DOHH2 (cell line): ENCODE data around the gene SRBD1.

Source experiments
- H3F3A ChIP-seq: fragments of 200-600 bp; sonication (generic), shearing (Covaris generic); 2 replicates; pipeline ENCODE4 v1.6.0; 2016; ENCODE audit warnings: antibody characterized with exemption, mild to moderate bottlenecking; ENCODE audit not compliant: control insufficient read depth, insufficient read depth
- H3K27ac ChIP-seq: fragments of 200-600 bp; sonication (generic); 2 replicates; pipeline ENCODE4 v1.5.1; 2014; ENCODE audit warnings: low read depth, mild to moderate bottlenecking, low read length, moderate library complexity
- H3K27me3 ChIP-seq: fragments of 200-600 bp; sonication (generic); 2 replicates; pipeline ENCODE4 v1.6.1; 2014; ENCODE audit warnings: mild to moderate bottlenecking, low read length, mixed read lengths; ENCODE audit not compliant: control insufficient read depth
- H3K36me3 ChIP-seq: fragments of 200-600 bp; sonication (generic); 2 replicates; pipeline ENCODE4 v1.6.1; 2014; ENCODE audit warnings: mild to moderate bottlenecking, low read length, moderate library complexity, mixed read lengths; ENCODE audit not compliant: control insufficient read depth
- H3K4me1 ChIP-seq: fragments of 200-600 bp; sonication (generic); 2 replicates; pipeline ENCODE4 v1.6.1; 2014; ENCODE audit warnings: mild to moderate bottlenecking, low read length, mixed read lengths; ENCODE audit not compliant: control insufficient read depth
- H3K4me2 ChIP-seq: fragments of 200-600 bp; sonication (generic); 2 replicates; pipeline ENCODE4 v1.6.0; 2014; ENCODE audit warnings: mild to moderate bottlenecking, low read length, moderate library complexity
- H3K4me3 ChIP-seq: fragments of 200-600 bp; sonication (generic); 2 replicates; pipeline ENCODE4 v1.5.1; 2014; ENCODE audit warnings: mild to moderate bottlenecking, low read length, mixed read lengths
- H3K79me2 ChIP-seq: fragments of 200-600 bp; sonication (generic); 2 replicates; pipeline ENCODE4 v1.6.1; 2014; ENCODE audit warnings: mild to moderate bottlenecking, low read length, mixed read lengths; ENCODE audit not compliant: control insufficient read depth
- H3K9me2 ChIP-seq: fragments of 200-600 bp; sonication (generic); replicated peaks from 2 replicates; pipeline ENCODE4 v1.6.1; 2014; ENCODE audit warnings: mild to moderate bottlenecking, low read length, mixed read lengths; ENCODE audit not compliant: control insufficient read depth
- H3K9me3 ChIP-seq: fragments of 200-600 bp; sonication (generic); 2 replicates; pipeline ENCODE4 v1.6.1; 2014; ENCODE audit warnings: antibody characterized with exemption, low read length, mixed read lengths; ENCODE audit not compliant: control insufficient read depth, insufficient read depth
- H4K20me1 ChIP-seq: fragments of 200-600 bp; sonication (generic); 2 replicates; pipeline ENCODE4 v1.6.0; 2014; ENCODE audit warnings: low read depth, mild to moderate bottlenecking, antibody characterized with exemption, low read length, moderate library complexity; ENCODE audit not compliant: control insufficient read depth, insufficient read depth
- EZH2phosphoT487 ChIP-seq: fragments of 200-600 bp; sonication (generic); IDR thresholded peaks from 2 replicates; pipeline ENCODE4 v1.6.1; 2017; ENCODE audit warnings: borderline replicate concordance, mild to moderate bottlenecking, antibody characterized with exemption, low read length, moderate library complexity, mixed read lengths
- TF ChIP-seq, protein P1 (sequence below): fragments of 200-600 bp; sonication (generic); IDR thresholded peaks from one replicate; pipeline ENCODE4 v1.5.1; 2014; ENCODE audit warnings: antibody characterized with exemption, mild to moderate bottlenecking, low read depth, low read length; ENCODE audit not compliant: poor library complexity, severe bottlenecking

The SRBD1 gene

GRCh38 chr2:45612285-45612684, 1.2 kb upstream of the SRBD1 start:
- no peaks in the 10 kb centered on the region for H4K20me1 ChIP-seq
- peaks cover 24% of the 10 kb centered on the region for H3K4me1 ChIP-seq
- H3K36me3 ChIP-seq, result no peaks in the 10 kb centered on the region
- TF ChIP-seq EZH2phosphoT487, result no peak
- TF ChIP-seq, protein P1, sequence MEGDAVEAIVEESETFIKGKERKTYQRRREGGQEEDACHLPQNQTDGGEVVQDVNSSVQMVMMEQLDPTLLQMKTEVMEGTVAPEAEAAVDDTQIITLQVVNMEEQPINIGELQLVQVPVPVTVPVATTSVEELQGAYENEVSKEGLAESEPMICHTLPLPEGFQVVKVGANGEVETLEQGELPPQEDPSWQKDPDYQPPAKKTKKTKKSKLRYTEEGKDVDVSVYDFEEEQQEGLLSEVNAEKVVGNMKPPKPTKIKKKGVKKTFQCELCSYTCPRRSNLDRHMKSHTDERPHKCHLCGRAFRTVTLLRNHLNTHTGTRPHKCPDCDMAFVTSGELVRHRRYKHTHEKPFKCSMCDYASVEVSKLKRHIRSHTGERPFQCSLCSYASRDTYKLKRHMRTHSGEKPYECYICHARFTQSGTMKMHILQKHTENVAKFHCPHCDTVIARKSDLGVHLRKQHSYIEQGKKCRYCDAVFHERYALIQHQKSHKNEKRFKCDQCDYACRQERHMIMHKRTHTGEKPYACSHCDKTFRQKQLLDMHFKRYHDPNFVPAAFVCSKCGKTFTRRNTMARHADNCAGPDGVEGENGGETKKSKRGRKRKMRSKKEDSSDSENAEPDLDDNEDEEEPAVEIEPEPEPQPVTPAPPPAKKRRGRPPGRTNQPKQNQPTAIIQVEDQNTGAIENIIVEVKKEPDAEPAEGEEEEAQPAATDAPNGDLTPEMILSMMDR, result no peak
- no peaks in the 10 kb centered on the region for H3K9me3 ChIP-seq
- H3F3A ChIP-seq, result peaks cover 7% of the 10 kb centered on the region
- H3K9me2 ChIP-seq, result no peaks in the 10 kb centered on the region
- no peaks in the 10 kb centered on the region for H3K27me3 ChIP-seq
- no peak overlapping the region for H3K27ac ChIP-seq
- no peak overlapping the region for H3K4me3 ChIP-seq
- H3K4me2 ChIP-seq, result no peak overlapping the region
- peaks cover 29% of the 10 kb centered on the region for H3K79me2 ChIP-seq

GRCh38 chr2:45610281-45611019, 617 bp downstream of the SRBD1 start:
- no peaks in the 10 kb centered on the region for H4K20me1 ChIP-seq
- H3K79me2 ChIP-seq, result peaks cover 32% of the 10 kb centered on the region
- H3K27ac ChIP-seq, result peak overlapping the region; percentile 67
- peaks cover 7% of the 10 kb centered on the region for H3F3A ChIP-seq
- H3K4me3 ChIP-seq, result peak overlapping the region; percentile 94
- H3K9me2 ChIP-seq, result no peaks in the 10 kb centered on the region
- peak overlapping the region; percentile 94 for H3K4me2 ChIP-seq
- TF ChIP-seq EZH2phosphoT487, result no peak
- TF ChIP-seq, protein P1, result peak; percentile 43
- H3K27me3 ChIP-seq, result no peaks in the 10 kb centered on the region
- H3K9me3 ChIP-seq, result no peaks in the 10 kb centered on the region
- peaks cover 24% of the 10 kb centered on the region for H3K4me1 ChIP-seq
- no peaks in the 10 kb centered on the region for H3K36me3 ChIP-seq

- no peak overlapping the region for H3K27ac ChIP-seq
Observed at GRCh38 chr2:45607701-45608100, 3.4 kb downstream of the SRBD1 start.

More at GRCh38 chr2:45607701-45608100, 3.4 kb downstream of the SRBD1 start:
- H3K27me3 ChIP-seq, result no peaks in the 10 kb centered on the region
- no peaks in the 10 kb centered on the region for H3K9me3 ChIP-seq
- peaks cover 24% of the 10 kb centered on the region for H3K4me1 ChIP-seq
- H3K4me2 ChIP-seq, result no peak overlapping the region
- peaks cover 7% of the 10 kb centered on the region for H3F3A ChIP-seq
- H3K79me2 ChIP-seq, result peaks cover 32% of the 10 kb centered on the region
- no peaks in the 10 kb centered on the region for H4K20me1 ChIP-seq
- no peak for TF ChIP-seq EZH2phosphoT487
- TF ChIP-seq, protein P1, result peak; percentile 44
- no peak overlapping the region for H3K4me3 ChIP-seq
- H3K36me3 ChIP-seq, result 0 out of 2 replicates have a peak, but pooled peaks cover 3% of the 10 kb centered on the region
- no peaks in the 10 kb centered on the region for H3K9me2 ChIP-seq
